ENCODE measurements around the gene TMEM74B.

The TMEM74B gene

DNA sequence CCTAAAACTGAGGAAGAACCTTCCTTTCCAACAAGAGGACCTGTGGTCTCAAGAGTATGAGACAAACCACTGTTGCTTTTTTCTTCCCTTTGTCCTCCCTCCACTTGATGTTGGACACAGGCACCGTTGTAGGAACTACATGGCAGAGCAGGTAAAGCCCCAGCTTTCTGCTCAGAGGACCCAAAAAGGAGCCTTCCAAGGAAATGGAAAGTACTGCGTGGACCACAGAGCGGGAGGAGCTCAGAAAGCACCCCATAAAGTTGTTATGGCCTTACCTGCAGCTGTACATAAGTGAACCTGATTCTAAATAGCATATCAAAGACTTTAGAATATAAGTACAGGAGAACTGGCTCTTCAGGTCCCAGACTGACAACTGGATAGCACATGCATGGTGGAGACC lies 29.4 kb downstream of the TMEM74B start:
- H3K4me1 ChIP-seq (ENCODE audit: insufficient read depth, low read length, poor library complexity, severe bottlenecking): peaks cover 9% of the 10 kb centered on the region
- no peak overlapping the region for H2AFZ ChIP-seq (ENCODE audit: low read length)
- H4K20me1 ChIP-seq (ENCODE audit: insufficient read depth, low read length, poor library complexity, severe bottlenecking): no peaks in the 10 kb centered on the region
- H3K4me3 ChIP-seq (ENCODE audit: low read length, poor library complexity, severe bottlenecking): no peak overlapping the region
- H3K4me2 ChIP-seq (ENCODE audit: low read depth, low read length, poor library complexity, severe bottlenecking): no peak overlapping the region
- no peaks in the 10 kb centered on the region for H3F3A ChIP-seq (ENCODE audit: low read depth)
- H3K36me3 ChIP-seq (ENCODE audit: insufficient read depth, low read length): peaks cover 37% of the 10 kb centered on the region; the same call in 1 of the 2 replicates
- H3K27me3 ChIP-seq (ENCODE audit: insufficient read depth, low read length, poor library complexity, severe bottlenecking): no peaks in the 10 kb centered on the region
- TF ChIP-seq EZH2phosphoT487 (IDR thresholded peaks at IDR 0.05; ENCODE audit: borderline replicate concordance): no peak
- TF ChIP-seq, protein P1, sequence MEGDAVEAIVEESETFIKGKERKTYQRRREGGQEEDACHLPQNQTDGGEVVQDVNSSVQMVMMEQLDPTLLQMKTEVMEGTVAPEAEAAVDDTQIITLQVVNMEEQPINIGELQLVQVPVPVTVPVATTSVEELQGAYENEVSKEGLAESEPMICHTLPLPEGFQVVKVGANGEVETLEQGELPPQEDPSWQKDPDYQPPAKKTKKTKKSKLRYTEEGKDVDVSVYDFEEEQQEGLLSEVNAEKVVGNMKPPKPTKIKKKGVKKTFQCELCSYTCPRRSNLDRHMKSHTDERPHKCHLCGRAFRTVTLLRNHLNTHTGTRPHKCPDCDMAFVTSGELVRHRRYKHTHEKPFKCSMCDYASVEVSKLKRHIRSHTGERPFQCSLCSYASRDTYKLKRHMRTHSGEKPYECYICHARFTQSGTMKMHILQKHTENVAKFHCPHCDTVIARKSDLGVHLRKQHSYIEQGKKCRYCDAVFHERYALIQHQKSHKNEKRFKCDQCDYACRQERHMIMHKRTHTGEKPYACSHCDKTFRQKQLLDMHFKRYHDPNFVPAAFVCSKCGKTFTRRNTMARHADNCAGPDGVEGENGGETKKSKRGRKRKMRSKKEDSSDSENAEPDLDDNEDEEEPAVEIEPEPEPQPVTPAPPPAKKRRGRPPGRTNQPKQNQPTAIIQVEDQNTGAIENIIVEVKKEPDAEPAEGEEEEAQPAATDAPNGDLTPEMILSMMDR (conservative IDR thresholded peaks at IDR 0.05; ENCODE audit: low read length): no peak
- no peaks in the 10 kb centered on the region for H3K9me2 ChIP-seq (replicated peaks; ENCODE audit: low read depth, low read length)
- H3K79me2 ChIP-seq (ENCODE audit: insufficient read depth, low read length): no peaks in the 10 kb centered on the region
- no peak overlapping the region for H3K9ac ChIP-seq (ENCODE audit: low read depth, low read length, poor library complexity, severe bottlenecking)
- no peaks in the 10 kb centered on the region for H3K9me3 ChIP-seq (ENCODE audit: insufficient read depth, low read depth, low read length)

DNA sequence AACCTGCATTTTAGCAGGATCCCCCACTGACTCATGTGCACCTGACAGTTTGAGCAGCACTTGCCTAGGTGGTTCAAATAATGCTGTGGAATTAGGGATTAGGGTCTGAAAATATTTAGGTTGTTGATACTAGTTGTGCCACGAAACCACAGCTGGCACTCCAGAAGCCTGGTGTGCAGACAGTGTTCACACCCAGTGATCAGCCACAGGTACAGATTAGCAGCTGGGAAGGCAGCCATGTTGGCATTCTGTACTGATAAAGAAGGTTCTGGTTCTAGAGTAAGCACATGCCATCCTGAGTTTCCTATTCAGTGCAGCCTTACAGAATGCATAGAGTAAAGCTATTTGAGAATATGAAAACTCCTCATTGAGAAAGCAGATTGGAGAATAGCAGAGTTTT lies 30.1 kb downstream of the TMEM74B start:
- Histone ChIP-seq H3F3A (ENCODE audit: low read depth) (no peaks in the 10 kb centered on the region), H3K4me2 (ENCODE audit: low read depth, low read length, poor library complexity, severe bottlenecking) (peak overlapping the region; percentile 42), H3K36me3 (ENCODE audit: insufficient read depth, low read length) (peaks cover 33% of the 10 kb centered on the region; the same call in 1 of the 2 replicates), H3K4me3 (ENCODE audit: low read length, poor library complexity, severe bottlenecking) (no peak overlapping the region), H3K9me2 (replicated peaks; ENCODE audit: low read depth, low read length) (no peaks in the 10 kb centered on the region), H3K27me3 (ENCODE audit: insufficient read depth, low read length, poor library complexity, severe bottlenecking) (no peaks in the 10 kb centered on the region), H3K79me2 (ENCODE audit: insufficient read depth, low read length) (no peaks in the 10 kb centered on the region), H3K9ac (ENCODE audit: low read depth, low read length, poor library complexity, severe bottlenecking) (no peak overlapping the region), H3K4me1 (ENCODE audit: insufficient read depth, low read length, poor library complexity, severe bottlenecking) (peaks cover 9% of the 10 kb centered on the region), H2AFZ (ENCODE audit: low read length) (no peak overlapping the region), H4K20me1 (ENCODE audit: insufficient read depth, low read length, poor library complexity, severe bottlenecking) (no peaks in the 10 kb centered on the region), H3K9me3 (ENCODE audit: insufficient read depth, low read depth, low read length) (no peaks in the 10 kb centered on the region)
- TF ChIP-seq EZH2phosphoT487 (IDR thresholded peaks at IDR 0.05; ENCODE audit: borderline replicate concordance): no peak
- TF ChIP-seq, protein P1 (conservative IDR thresholded peaks at IDR 0.05; ENCODE audit: low read length): no peak

GRCh38 chr20:1154226-1154625 lies 30.6 kb downstream of the TMEM74B start:
- H4K20me1 ChIP-seq (ENCODE audit: insufficient read depth, low read length, poor library complexity, severe bottlenecking): no peaks in the 10 kb centered on the region

More at GRCh38 chr20:1154226-1154625, 30.6 kb downstream of the TMEM74B start:
- H3K4me1 ChIP-seq (ENCODE audit: insufficient read depth, low read length, poor library complexity, severe bottlenecking): peaks cover 9% of the 10 kb centered on the region
- no peak overlapping the region for H3K9ac ChIP-seq (ENCODE audit: low read depth, low read length, poor library complexity, severe bottlenecking)
- H3K79me2 ChIP-seq (ENCODE audit: insufficient read depth, low read length): no peaks in the 10 kb centered on the region
- no peaks in the 10 kb centered on the region for H3K9me2 ChIP-seq (replicated peaks; ENCODE audit: low read depth, low read length)
- H3F3A ChIP-seq (ENCODE audit: low read depth): no peaks in the 10 kb centered on the region
- H3K27me3 ChIP-seq (ENCODE audit: insufficient read depth, low read length, poor library complexity, severe bottlenecking): no peaks in the 10 kb centered on the region
- H3K4me2 ChIP-seq (ENCODE audit: low read depth, low read length, poor library complexity, severe bottlenecking): peak overlapping the region; percentile 42
- H3K9me3 ChIP-seq (ENCODE audit: insufficient read depth, low read depth, low read length): no peaks in the 10 kb centered on the region
- H3K36me3 ChIP-seq (ENCODE audit: insufficient read depth, low read length): peaks cover 30% of the 10 kb centered on the region; the same call in 1 of the 2 replicates
- H3K4me3 ChIP-seq (ENCODE audit: low read length, poor library complexity, severe bottlenecking): no peak overlapping the region
- H2AFZ ChIP-seq (ENCODE audit: low read length): no peak overlapping the region
- TF ChIP-seq EZH2phosphoT487 (IDR thresholded peaks at IDR 0.05; ENCODE audit: borderline replicate concordance): no peak
- TF ChIP-seq, protein P1 (conservative IDR thresholded peaks at IDR 0.05; ENCODE audit: low read length): no peak

Measured in Loucy (cell line).